Liver (tissue), 3 donors: ENCODE measurements around the gene LRP1-AS.

Source experiments
- EGR1 ChIP-seq, 2 donors: IDR thresholded peaks; 2 replicates each; pipeline ENCODE4 v1.6.1; 2016 to 2018; ENCODE audit warnings: antibody characterized with exemption in 2 of 2, low read depth in 2 of 2
- GABPA ChIP-seq, 2 donors: IDR thresholded peaks in 1 of 2; conservative IDR thresholded peaks in 1 of 2; 2 replicates each; pipeline ENCODE4 v1.6.1; 2016; ENCODE audit warnings: antibody characterized with exemption in 2 of 2, mild to moderate bottlenecking in 1 of 2, moderate library complexity in 1 of 2
- MAX ChIP-seq: IDR thresholded peaks from 2 replicates; pipeline ENCODE4 v1.6.1; 2016; ENCODE audit warnings: antibody characterized with exemption
- RXRA ChIP-seq, 2 donors: IDR thresholded peaks; 2 replicates each; pipeline ENCODE4 v1.6.1; 2017 to 2018; ENCODE audit warnings: antibody characterized with exemption in 2 of 2, mild to moderate bottlenecking in 1 of 2
- SP1 ChIP-seq: IDR thresholded peaks from 2 replicates; pipeline ENCODE4 v1.6.1; 2018; ENCODE audit warnings: antibody characterized with exemption, mild to moderate bottlenecking
- TAF1 ChIP-seq: conservative IDR thresholded peaks from 2 replicates; pipeline ENCODE4 v1.6.1; 2016; ENCODE audit warnings: antibody characterized with exemption, mild to moderate bottlenecking
- YY1 ChIP-seq: IDR thresholded peaks from 2 replicates; pipeline ENCODE4 v1.6.1; 2016; ENCODE audit warnings: antibody characterized with exemption, mild to moderate bottlenecking
- TF ChIP-seq, protein P1 (sequence below): fragments of 150-350 bp; IDR thresholded peaks from 2 replicates; pipeline ENCODE4 v1.5.1; 2017; ENCODE audit warnings: improper control_type of control experiment, low read depth, low read length; ENCODE audit not compliant: missing input control
- TF ChIP-seq, protein P2 (sequence below): IDR thresholded peaks from 2 replicates; pipeline ENCODE4 v1.6.1; 2016; ENCODE audit warnings: antibody characterized with exemption
- TF ChIP-seq, protein P3 (sequence below): IDR thresholded peaks from 2 replicates; pipeline ENCODE4 v1.6.1; 2016; ENCODE audit warnings: antibody characterized with exemption, mild to moderate bottlenecking
- donor health status: healthy.
- donor health status: healthy.

GRCh38 chr12:57123813-57124212, 23.6 kb downstream of the LRP1-AS start:
- no peak for TF ChIP-seq SP1
- TF ChIP-seq, protein P1, sequence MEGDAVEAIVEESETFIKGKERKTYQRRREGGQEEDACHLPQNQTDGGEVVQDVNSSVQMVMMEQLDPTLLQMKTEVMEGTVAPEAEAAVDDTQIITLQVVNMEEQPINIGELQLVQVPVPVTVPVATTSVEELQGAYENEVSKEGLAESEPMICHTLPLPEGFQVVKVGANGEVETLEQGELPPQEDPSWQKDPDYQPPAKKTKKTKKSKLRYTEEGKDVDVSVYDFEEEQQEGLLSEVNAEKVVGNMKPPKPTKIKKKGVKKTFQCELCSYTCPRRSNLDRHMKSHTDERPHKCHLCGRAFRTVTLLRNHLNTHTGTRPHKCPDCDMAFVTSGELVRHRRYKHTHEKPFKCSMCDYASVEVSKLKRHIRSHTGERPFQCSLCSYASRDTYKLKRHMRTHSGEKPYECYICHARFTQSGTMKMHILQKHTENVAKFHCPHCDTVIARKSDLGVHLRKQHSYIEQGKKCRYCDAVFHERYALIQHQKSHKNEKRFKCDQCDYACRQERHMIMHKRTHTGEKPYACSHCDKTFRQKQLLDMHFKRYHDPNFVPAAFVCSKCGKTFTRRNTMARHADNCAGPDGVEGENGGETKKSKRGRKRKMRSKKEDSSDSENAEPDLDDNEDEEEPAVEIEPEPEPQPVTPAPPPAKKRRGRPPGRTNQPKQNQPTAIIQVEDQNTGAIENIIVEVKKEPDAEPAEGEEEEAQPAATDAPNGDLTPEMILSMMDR: no peak
- no peak for TF ChIP-seq GABPA (IDR thresholded peaks at IDR 0.05 in 1 of 2, conservative IDR thresholded peaks at IDR 0.05 in 1 of 2)
- TF ChIP-seq, protein P2, sequence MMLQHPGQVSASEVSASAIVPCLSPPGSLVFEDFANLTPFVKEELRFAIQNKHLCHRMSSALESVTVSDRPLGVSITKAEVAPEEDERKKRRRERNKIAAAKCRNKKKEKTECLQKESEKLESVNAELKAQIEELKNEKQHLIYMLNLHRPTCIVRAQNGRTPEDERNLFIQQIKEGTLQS: no peak
- no peak for TF ChIP-seq YY1
- TF ChIP-seq RXRA (IDR thresholded peaks at IDR 0.05): no peak
- no peak for TF ChIP-seq MAX
- no peak for TF ChIP-seq TAF1
- TF ChIP-seq, protein P3, sequence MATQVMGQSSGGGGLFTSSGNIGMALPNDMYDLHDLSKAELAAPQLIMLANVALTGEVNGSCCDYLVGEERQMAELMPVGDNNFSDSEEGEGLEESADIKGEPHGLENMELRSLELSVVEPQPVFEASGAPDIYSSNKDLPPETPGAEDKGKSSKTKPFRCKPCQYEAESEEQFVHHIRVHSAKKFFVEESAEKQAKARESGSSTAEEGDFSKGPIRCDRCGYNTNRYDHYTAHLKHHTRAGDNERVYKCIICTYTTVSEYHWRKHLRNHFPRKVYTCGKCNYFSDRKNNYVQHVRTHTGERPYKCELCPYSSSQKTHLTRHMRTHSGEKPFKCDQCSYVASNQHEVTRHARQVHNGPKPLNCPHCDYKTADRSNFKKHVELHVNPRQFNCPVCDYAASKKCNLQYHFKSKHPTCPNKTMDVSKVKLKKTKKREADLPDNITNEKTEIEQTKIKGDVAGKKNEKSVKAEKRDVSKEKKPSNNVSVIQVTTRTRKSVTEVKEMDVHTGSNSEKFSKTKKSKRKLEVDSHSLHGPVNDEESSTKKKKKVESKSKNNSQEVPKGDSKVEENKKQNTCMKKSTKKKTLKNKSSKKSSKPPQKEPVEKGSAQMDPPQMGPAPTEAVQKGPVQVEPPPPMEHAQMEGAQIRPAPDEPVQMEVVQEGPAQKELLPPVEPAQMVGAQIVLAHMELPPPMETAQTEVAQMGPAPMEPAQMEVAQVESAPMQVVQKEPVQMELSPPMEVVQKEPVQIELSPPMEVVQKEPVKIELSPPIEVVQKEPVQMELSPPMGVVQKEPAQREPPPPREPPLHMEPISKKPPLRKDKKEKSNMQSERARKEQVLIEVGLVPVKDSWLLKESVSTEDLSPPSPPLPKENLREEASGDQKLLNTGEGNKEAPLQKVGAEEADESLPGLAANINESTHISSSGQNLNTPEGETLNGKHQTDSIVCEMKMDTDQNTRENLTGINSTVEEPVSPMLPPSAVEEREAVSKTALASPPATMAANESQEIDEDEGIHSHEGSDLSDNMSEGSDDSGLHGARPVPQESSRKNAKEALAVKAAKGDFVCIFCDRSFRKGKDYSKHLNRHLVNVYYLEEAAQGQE: no peak
- no peak for TF ChIP-seq EGR1 (IDR thresholded peaks at IDR 0.05; ENCODE audit: low read depth in 2 of 2)
